Measurements from ENCODE around the gene NSMCE1. TPM values are rescaled to one million over a fixed set of nuclear protein-coding genes. Genes with fewer than 3 reads are reported as not detected.

NSMCE1 gene
- total and polyA plus RNA-seq, 3 donors from 2014 or later = 58.1 to 135 (median 71.1) TPM

DNA sequence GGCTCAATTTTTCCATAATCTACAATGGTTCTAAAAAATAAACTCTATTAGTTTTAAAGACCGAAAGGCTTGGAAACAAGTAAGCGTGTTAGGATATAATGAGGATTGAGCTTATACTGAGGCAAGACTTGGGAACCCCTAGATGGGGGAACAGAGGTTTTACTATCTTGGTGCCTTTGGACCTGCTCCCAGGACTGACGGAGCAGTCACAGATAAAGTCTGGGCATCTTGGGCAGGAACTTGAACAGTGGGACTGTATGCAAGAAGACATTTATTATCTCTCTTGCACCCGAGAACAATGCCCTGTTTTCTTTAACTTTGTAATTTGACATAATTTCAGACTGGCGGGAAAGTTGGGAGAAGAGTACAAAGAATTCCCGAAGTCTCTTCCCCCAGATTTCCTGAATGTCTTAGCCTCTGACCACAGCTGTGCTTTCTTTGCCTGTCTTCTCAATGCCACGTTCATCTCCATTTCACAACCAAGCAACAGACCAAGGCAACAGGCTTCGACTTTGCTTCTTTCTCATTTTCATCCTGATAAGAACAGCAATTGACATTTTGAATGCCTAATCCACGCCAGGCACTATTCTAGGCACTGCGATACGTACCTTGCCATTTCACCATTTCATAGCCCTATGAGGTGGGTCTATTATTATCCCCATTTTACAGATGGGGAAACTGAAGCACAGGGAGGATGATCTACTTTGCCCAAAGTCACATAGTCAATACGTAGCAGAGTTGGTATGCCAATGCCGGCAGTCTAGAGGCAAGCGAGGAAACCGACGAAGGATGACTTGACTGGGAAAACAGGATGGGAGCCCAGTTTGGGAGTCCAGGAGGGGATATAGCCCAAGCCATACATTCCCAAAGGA lies 42.2 kb upstream of the NSMCE1 start:
- intact Hi-C loops (cut with DNase I; ENCODE audit: low total_unique reads) = no loop called here
- H3K36me3 ChIP-seq (ENCODE audit: low read depth, missing control alignments) = no peaks in the 10 kb centered on the region
- WGBS, 2 donors = 44 to 59% methylated on average over 16 of the region's 16 CpGs
- H3K9me3 ChIP-seq = no peaks in the 10 kb centered on the region
- peak overlapping the region in 1 of 2 donors; percentile 39 for H3K27ac ChIP-seq
- no peak overlapping the region for H3K4me3 ChIP-seq
- no peaks in the 10 kb centered on the region for H3K27me3 ChIP-seq
- TF ChIP-seq, protein P1, sequence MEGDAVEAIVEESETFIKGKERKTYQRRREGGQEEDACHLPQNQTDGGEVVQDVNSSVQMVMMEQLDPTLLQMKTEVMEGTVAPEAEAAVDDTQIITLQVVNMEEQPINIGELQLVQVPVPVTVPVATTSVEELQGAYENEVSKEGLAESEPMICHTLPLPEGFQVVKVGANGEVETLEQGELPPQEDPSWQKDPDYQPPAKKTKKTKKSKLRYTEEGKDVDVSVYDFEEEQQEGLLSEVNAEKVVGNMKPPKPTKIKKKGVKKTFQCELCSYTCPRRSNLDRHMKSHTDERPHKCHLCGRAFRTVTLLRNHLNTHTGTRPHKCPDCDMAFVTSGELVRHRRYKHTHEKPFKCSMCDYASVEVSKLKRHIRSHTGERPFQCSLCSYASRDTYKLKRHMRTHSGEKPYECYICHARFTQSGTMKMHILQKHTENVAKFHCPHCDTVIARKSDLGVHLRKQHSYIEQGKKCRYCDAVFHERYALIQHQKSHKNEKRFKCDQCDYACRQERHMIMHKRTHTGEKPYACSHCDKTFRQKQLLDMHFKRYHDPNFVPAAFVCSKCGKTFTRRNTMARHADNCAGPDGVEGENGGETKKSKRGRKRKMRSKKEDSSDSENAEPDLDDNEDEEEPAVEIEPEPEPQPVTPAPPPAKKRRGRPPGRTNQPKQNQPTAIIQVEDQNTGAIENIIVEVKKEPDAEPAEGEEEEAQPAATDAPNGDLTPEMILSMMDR (IDR thresholded peaks at IDR 0.05) = no peak
- TF ChIP-seq POLR2A (IDR thresholded peaks at IDR 0.05) = no peak
- peak; percentile 81 for DNase-seq
- H3K4me1 ChIP-seq = peaks cover 17% of the 10 kb centered on the region

DNA sequence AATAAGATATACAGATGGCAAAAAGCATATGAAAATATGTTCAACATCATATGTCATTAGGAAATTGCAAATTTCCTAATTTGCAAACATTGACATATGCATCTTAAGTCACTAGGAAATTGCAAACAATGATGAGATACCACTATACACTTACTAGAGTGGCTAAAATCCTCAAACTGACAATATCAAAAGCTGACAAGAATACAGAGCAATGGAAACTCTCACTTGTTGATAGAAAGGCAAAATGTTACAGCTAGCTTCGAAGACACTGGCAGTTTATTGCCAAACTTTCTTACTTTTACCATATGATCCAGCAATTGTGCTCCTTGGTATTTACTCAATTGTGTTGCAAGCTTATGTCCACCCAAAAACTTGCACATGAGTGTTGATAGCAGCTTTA lies 40.2 kb upstream of the NSMCE1 start:
- H3K27ac ChIP-seq = no peak overlapping the region
- no peaks in the 10 kb centered on the region for H3K36me3 ChIP-seq (ENCODE audit: low read depth, missing control alignments)
- peaks cover 13% of the 10 kb centered on the region for H3K4me1 ChIP-seq
- DNase-seq = no peak
- WGBS, 2 donors = 73 to 100% methylated on average over 1 of the region's 1 CpG
- TF ChIP-seq, protein P1 (IDR thresholded peaks at IDR 0.05) = no peak
- no peak for TF ChIP-seq POLR2A (IDR thresholded peaks at IDR 0.05)
- no peaks in the 10 kb centered on the region for H3K27me3 ChIP-seq
- H3K9me3 ChIP-seq = no peaks in the 10 kb centered on the region
- intact Hi-C loops (cut with DNase I; ENCODE audit: low total_unique reads) = no loop called here
- H3K4me3 ChIP-seq = no peak overlapping the region

DNA sequence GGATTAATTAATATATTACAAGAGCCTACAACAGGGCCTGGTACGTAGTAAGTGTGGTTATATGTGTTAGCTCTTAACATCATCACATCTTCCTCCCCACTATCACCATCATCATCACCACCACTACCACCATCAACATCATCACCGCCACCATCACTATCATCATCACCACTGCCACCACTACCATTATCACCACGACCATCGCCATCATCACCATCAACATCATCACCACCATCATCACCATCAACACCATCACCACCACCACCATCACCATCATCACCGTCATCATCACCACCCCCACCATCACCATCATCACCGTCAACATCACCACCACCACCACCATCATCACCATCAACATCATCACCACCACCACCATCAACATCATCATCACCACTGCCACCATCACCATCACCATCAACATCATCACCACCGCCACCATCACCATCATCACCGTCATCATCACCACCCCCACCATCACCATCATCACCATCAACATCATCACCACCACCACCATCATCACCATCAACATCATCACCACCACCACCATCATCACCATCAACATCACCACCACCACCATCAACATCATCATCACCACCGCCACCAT lies 37.4 kb upstream of the NSMCE1 start:
- intact Hi-C loops (cut with DNase I; ENCODE audit: low total_unique reads) = no loop called here
- no peak for DNase-seq
- TF ChIP-seq POLR2A (IDR thresholded peaks at IDR 0.05) = no peak
- TF ChIP-seq, protein P1 (IDR thresholded peaks at IDR 0.05) = no peak
- H3K27me3 ChIP-seq = no peaks in the 10 kb centered on the region
- no peaks in the 10 kb centered on the region for H3K9me3 ChIP-seq
- peaks cover under 1% of the 10 kb centered on the region for H3K4me1 ChIP-seq
- no peak overlapping the region for H3K27ac ChIP-seq
- 94 to 95% methylated on average over 9 of the region's 9 CpGs for WGBS, 2 donors
- H3K4me3 ChIP-seq = no peak overlapping the region
- no peaks in the 10 kb centered on the region for H3K36me3 ChIP-seq (ENCODE audit: low read depth, missing control alignments)

DNA sequence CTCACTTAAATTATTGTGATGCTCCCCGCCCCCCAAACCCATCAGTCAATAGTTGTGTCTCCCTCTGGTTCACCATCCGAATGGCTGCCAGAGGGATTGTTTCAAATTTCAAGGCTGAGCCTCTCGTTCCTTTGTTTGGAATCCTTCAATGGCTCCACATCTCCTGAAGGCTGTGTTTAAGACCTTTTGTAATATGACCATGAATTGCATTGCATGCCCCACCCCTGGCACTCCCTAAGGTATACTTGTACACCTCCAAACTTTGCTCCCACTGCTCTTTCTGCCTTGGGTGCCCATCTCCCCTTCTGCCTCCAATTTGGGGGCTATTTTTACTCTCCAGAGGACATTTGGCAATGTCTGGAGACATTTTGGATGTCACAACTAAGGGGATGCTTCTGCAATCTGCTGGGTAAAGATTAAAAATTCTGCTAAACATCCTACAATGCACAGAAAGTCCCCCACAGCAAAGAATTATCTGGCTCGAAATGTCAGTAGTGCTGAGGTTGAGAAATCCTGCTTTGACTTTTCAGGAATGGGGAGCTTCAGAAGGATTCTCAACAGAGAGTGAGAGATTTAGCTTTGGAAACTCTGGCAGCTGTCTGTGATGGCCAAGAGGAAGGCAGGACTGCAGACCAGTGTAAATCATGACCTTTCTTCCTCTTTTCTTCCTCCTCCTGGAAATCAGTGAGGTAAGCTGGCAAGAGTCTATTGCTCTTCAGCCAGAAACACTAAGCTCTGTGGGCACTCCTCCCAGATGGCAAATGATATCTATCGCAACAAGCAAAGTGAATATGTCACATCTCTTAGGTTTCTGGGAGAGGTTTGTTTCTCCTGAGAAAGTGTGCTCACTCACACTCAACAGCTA lies 36.5 kb upstream of the NSMCE1 start:
- Histone ChIP-seq H3K4me1 (no peaks in the 10 kb centered on the region), H3K36me3 (ENCODE audit: low read depth, missing control alignments) (no peaks in the 10 kb centered on the region), H3K4me3 (no peak overlapping the region), H3K9me3 (no peaks in the 10 kb centered on the region), H3K27ac (no peak overlapping the region), H3K27me3 (no peaks in the 10 kb centered on the region)
- no peak for DNase-seq
- WGBS, 2 donors = 61 to 63% methylated on average over 5 of the region's 5 CpGs
- TF ChIP-seq POLR2A (IDR thresholded peaks at IDR 0.05) = no peak
- TF ChIP-seq, protein P1 (IDR thresholded peaks at IDR 0.05) = no peak
- intact Hi-C loops (cut with DNase I; ENCODE audit: low total_unique reads) = no loop called here

All from testis (tissue), 3 donors.